Cerebellar cortex (tissue), 1 donor: ENCODE data around the gene HS3ST4.

ENCODE experiments used
- DNase-seq: peaks from one replicate; pipeline ENCODE4 v3.0.0-alpha.2; 2015; ENCODE audit warnings: low spot score

HS3ST4 gene

DNA sequence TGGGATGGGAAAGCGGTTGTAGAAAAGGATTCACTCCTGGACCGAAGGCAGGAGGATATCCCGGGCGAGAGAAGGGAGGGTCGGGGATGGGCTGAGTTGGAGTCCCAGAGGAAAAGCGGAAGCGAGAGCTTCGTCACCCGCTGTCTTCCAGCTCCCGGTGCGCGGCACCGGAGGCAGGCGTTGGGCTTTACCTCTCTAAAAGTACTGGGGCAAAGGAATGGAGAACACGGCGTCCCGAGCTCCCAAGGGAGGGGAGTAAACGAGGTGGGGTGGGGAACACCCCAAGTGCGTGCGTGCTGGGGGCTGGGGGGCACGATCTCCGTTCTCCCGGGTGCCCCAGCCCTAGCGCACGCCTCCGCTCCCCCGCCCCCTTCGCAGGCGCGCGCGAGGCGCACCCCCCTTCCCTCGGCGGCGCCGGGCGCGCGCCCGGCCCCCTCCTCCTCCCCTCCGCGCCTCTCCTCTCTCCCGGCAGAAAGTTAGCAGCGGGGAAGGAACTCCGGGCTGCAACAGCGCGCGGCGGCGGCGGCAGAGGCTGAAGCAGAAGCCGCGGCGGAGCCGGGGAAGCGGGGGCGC lies at the start of gene HS3ST4:
Gene HS3ST4 (plus strand): TSS at position 441 of the 573 bp plus-strand sequence.
- no peak for DNase-seq

DNA sequence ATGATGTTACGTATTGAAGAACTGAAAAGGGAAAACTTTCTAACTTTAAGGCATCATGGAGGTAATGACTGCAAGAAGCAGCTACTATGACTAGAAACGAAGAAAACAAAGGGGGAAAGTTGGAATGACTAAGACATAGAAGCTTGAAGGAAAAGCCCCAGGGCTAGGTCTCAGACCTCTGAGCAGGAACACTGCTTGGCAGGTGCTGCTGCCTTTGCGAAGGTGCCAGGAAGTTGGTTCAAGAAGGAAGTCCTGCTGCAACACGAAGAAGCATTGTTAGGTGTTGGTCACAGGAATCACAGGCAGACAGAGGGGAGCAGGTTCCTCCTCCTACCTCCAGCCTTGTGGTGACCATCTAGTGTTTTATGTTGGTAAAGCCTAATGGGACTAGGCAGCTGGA lies 48.1 kb upstream of the HS3ST4 start:
- DNase-seq = no peak

DNA sequence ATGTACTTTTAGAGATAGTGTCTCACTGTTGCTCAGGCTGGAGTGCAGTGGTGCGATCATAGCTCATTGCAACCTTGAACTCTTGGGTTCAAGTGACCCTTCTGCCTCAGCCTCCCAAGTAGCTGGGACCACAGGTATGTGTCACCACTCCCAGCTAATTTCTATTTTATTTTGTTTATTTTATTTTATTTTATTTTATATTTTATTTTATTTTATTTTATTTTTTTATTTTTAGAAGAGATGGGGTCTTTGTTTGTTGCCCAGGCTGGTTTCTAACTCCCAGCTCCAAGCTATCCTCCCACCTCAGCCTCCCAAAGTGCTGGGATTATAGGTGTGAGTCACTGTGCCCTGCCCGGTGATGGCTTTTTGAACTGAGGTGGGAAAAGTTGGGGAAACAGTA lies 35.1 kb upstream of the HS3ST4 start:
- DNase-seq = no peak

DNA sequence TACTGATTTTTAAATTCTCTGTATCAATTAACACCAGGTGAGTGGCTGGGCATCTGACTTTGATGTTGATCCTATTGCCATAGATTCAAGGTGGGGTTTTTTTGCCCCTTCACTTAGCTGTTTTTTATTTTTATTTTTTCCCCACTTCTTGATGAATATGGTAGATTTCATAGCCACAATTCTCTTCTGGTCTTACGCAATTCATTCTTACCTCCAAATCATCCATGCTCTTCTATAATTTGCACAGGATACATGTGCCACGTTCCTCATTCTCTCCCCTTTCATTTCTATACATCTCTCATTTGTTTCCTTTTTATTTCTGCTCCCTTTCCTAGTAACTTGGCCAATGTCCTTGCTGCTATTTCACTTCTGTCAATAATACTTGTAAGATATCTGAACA lies 14.9 kb upstream of the HS3ST4 start:
- no peak for DNase-seq

DNA sequence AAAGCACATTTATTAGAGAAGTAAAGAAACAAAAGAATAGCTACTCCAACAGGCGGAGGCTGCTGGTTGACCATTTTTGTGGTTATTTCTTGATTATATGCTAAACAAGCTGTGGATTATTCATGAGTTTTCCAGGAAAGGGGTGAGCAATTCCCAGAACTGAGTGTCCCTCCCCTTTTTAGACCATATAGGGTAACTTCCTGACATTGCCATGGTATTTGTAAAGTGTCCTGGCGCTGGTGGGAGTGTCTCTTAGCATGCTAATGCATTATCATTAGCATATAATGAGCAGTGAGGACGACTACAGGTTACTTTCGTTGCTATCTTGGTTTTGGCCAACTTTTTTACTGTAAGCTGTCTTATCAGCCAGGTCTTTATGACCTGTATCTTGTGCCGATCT lies 12.2 kb upstream of the HS3ST4 start:
- no peak for DNase-seq

DNA sequence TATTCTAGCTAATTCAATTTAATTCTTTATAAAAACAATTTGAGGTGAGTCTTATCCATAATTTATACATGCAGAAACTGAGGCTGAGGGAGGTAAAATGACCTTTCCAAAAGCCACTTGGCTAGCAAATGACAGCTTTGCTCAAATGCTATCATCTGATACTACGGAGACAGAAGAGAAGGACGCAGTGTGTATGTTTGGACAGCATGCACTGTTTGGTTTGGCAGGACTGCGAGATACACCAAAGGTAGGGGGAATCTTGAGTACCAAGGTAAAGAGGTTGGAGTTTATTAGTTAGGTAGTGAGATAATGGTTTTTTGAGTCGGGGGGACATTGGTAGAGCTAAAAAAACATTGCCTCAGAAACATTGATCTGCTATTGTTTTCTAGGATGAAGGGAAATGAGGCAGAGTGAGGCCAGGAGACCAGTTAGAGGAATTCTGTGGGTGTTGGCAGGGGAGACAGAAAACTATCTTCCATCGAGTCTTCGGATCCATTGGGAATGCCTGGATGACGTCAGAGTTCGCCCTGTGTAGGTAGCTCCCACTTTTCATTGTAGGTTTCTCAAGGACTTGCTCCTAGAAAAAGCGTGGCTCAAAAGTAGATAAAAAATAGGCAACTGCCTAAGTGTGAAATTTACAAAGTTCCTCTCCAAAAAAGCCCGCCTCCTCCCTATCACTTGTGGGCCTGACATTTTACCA lies 2.5 kb upstream of the HS3ST4 start:
- no peak for DNase-seq

DNA sequence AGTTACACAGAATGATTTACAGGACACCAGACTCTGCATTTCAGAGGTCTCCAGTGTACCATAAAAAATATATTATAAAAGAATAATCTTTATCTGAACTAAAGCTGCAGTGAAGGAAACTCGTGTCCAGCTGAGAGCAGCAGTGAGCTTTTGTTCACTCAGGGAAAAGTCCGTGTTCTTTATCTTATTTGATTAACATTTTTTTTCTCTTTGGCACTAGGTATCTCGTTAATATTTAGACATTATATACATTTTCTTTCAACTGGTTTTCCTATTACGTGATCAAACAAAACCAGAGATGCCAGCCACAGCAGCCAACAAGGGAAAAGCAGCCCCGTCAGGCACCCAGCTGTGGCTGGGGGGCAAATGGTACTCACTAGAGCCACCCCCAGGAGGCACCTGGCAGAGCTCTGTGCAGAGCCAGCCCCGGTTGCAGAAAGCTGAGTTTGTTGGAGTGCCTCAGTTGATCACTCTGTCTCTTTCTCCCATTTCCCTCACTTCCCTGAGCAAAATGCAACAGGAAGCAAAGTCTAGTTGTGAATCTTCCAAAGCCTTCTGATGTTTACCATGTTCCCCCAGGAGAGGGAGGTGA lies 1.1 kb upstream of the HS3ST4 start:
- no peak for DNase-seq

DNA sequence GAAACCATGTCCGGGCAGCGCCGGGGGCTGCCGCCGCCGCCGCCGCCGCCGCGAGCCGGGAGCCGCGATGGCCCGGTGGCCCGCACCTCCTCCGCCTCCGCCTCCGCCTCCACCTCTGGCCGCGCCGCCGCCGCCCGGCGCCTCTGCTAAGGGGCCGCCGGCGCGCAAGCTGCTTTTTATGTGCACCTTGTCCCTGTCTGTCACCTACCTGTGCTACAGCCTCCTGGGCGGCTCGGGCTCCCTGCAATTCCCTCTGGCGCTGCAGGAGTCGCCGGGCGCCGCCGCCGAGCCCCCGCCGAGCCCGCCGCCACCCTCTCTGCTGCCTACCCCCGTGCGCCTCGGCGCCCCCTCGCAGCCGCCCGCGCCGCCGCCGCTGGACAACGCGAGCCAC lies 587 bp downstream of the HS3ST4 start:
- DNase-seq = no peak

DNA sequence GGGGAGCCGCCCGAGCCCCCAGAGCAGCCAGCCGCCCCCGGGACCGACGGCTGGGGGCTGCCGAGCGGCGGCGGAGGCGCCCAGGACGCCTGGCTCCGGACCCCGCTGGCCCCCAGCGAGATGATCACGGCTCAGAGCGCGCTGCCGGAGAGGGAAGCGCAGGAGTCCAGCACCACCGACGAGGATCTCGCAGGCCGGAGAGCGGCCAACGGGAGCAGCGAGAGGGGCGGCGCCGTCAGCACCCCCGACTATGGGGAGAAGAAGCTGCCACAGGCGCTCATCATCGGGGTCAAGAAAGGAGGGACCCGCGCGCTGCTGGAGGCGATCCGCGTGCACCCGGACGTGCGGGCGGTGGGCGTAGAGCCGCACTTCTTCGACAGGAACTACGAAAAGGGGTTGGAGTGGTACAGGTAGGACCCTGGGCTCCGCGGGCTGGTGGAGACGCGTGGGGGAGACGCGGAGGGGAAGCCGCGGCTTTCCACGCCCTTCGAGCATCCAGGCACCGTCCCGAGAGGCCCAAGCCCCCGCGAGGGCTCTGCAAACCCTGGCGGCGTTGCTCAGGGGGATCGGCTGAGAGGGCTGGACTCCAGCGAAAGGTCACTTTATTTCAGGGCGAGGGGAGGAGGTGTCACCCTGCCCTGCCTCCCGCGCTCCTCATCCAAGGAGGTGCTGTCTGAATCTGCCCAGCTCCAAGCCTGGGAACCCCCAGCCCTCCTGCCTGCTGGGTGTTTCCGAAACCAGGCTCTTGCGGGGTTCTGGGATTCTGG lies 1.2 kb downstream of the HS3ST4 start:
- DNase-seq = no peak

DNA sequence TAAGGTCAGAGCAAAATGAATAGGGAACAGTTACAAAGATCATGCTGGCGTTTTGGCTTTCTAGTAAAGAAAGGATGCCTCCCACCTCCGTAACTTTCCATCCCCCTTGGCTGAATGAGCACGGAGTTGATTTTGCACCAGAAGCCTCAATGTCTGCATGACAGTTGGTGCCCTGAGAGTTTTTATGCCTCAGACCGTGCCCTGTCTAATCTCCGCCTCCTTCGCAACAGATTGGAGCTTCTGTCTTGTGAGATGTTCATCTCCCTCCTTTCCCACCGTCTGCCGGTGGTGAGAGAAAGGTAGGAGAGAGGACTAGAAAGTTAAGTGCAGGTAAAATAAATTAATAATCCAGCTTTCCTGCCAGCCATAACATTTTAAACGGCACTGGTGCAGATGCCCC lies 1.9 kb downstream of the HS3ST4 start:
- DNase-seq = no peak

DNA sequence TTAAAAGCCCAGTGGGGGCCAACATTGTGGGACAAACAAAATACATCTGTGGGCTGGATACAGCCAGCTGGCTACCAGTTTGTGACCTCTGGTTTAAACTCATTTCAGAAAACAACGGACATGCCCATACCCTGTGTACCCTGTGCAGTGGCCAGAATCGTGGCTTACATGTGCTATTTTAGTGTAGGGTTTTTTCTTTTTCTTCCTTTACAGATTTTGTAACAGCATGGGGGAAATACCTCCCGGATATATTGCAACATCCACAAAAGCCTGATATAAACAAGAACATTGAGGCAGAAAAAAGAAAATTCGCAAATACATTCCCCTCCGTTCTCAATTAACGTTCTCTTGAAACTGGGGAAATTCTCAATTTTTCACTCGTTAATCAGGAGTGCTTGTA lies 7.3 kb downstream of the HS3ST4 start:
- no peak for DNase-seq

DNA sequence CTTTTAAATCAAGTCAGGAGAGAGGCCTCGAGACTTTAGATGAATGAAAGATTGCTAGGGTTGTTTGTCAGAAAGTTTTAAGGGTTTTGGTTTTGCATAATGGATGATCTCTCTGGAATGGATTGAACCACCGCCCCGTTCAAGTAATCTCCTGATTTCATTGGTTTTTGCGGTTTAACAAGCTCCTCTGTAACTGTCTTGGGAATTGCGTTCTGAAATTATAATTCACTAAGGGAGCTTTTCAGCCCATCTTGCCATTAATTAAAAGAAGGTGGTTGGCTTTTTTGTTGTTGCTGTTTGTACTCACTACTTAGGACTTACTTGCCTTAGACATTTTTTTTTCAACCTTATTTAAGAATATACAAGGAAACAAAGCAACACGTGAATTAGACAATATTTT lies 8.8 kb downstream of the HS3ST4 start:
- no peak for DNase-seq

DNA sequence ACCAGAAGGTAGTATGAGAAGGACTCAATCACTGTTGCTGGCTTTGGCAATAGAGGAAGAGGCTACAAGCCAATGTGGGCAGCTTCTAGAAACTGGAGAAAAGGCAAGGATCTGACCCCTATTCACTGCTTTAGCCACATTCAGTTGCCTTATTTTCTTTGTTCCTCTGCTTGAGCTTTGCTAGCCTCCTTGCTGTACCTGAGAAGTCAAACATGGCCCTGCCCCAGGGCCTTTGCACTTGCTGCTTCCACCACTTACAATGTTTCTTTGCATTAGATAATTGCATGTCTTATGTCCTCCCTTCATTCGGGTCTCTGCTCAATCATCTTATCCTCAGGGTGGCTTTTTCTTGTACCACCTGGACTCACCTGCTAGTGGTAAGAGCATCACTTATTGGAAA lies 15.8 kb downstream of the HS3ST4 start:
- no peak for DNase-seq

DNA sequence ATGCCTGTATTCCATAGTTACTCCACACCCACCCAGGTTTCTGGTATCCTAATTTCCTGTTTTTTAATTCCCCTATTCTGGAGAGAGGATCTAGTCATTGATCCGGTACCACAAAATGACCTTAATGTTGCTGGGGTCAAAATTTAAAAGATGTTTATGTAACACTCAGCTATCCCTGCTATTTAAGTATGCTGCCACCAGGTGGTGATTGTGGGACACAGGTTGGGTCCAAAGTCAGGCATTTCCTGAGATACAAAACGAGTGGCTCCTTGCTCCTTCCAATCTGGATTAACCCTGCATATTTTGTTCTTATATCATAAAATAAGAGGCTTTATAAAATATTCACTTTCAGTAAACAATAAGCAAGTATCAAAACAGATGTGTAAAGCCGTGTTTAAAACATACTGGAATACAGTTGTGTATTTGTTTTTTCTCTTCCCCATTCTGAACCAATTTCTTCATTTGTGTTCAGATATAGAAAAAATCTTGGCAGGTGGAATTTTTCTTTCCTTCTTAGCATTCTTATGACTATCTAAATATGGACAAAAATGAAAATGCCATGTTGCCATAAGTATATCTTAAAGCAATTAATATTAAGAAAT lies 16.3 kb downstream of the HS3ST4 start:
- DNase-seq = peak; percentile 14

DNA sequence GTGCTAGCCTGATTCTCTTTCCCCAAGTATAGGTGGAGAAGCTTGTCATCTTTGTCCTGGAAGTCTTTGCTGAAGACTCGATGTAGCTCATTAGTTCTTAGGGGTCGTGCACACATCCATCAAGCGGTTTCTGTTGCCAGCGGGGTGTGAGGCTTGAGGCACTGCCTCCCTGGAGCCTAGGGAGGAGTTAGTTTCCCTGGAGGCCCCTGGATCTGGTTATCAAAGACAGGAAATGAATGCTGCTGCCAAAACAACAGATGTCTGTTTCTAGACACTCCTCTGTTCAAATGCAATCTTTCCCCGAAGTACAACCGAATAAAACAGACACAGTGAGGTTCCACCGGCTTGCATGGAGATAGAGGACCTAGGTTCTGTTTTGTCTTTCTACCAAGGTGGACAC lies 17.5 kb downstream of the HS3ST4 start:
- no peak for DNase-seq

DNA sequence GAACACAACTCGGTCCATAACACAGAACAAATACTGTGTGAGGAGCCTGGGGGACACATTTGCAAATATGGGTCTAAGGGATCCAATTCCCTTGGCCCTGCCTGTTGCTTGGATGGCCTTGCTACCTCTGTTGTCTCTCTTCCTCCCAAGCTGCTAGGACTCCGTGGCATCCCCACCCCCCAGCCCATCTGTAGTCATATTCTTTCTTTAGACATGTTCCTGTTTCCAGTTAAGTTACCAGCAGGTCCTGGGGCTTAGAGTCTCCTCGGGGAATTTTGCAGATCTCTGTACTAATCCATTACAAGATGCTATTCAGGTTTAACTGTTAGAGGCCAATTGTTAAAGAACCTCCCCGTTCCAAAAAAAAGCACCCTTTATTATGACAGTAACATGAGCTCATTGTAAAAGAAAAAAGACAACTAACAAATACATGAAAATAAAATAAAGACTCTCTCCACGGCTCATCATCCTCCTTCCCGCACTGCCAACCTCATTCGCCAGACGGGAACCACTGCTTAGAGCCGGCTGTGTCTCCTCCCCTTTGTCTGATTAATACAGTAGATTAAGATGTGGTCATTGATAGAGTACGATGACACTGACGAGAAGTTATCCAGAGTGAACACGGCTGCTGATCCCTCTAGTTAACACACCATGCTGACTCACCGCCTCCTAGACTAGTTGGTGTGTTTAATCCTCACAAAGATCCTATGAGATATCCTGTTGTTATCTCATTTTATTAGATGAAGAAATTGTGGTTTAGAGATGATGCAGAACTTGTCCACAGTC lies 22.2 kb downstream of the HS3ST4 start:
- DNase-seq = no peak

DNA sequence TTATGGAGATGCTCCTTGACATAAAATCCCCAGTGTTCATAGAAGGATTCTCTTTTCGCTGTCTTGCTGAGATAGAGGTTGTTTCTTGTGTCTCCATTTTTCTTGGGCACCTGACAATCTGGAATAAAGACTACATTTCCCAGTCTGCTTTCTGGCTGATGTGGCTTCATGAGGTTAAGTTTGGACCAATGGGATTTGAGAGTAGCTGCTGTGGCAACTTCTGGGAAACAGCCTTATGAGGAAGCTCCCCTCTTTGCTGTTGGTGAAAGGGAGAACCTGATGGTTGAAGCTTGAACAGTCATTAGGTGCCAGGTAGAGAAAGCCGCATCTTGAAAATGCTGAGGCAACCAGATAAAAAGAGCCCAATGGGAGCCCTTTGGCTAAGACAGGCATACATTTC lies 24.4 kb downstream of the HS3ST4 start:
- DNase-seq = no peak

DNA sequence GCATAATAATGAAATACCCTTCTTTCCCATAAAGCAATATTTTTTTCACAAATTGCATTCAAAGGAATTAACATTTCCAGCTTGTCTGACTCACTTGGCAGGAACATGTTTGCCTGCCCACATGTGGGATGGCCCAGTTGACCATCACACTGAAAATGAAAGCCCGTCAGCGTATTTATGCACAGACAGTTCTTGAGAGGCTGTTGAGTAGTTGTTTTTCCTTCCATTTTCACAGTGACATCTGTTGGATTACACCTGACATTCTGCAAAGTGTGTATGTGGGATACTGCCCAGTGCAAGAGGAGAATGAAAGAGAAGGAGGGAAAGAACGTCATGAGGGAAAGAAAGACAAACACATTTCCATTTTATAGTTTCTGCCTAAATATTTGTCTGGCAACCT lies 29.7 kb downstream of the HS3ST4 start:
- DNase-seq = no peak

DNA sequence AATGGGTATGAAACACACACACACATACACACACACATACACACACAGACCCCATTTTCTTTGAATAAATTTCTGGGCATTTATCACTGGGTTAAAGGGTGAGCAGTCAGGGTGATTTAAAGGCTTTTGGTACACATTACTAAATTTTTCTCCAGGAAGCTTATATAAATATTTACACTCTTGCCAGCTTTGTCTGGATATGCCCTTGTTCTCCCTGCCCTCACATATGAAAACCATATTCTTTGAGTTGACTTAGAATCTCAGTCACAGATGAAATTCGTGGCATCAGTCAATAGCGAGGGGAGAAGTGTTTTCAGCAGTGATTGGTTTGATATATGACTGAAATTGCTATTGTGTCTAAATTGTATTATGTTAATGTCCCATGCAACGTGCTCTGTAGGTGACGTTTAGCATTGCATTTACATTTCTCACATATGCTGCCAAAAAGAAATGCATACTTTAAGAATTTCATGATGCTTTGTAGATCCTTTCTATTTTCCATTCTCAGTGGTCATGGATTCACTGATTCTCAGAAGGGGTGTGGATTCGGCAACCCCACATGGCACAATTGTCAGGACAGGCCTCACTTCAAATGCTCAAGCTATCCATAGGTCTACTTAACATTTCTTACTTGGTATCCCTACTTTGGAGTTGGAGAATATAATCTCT lies 34.8 kb downstream of the HS3ST4 start:
- DNase-seq = no peak

DNA sequence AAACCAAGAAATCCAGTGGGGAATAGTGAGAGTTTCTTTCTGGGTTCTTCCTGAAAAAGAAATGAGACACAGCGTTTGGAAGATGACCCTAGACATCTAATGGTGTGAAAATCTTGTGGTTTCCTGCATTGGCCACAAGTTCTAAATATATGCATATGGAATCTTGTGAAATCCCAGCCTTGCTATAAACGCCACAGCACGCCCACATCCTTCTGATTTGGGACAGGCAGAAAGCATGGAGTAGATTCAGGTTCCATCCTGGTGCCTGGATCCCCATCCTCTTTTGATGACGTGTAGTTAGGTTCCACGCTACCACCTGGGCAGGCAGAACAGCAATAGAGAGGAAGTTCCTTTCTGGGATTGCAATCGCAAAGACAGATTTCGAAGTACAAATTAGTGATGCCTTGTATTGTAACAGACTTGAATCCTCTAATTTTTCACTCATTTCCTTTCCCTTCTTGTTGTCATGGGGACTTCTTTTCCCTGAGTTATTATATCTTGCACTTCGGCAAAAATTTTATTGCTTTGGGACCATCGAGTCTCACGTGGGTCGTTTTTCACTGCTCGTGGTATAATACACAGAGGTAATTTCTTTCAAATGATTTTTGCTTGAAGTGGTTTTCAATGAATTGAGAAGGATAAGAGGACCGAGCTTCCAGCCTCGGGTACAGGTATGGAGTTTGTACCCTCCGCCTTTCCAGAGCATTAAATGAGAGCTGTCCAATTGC lies 37.6 kb downstream of the HS3ST4 start:
- DNase-seq = no peak

DNA sequence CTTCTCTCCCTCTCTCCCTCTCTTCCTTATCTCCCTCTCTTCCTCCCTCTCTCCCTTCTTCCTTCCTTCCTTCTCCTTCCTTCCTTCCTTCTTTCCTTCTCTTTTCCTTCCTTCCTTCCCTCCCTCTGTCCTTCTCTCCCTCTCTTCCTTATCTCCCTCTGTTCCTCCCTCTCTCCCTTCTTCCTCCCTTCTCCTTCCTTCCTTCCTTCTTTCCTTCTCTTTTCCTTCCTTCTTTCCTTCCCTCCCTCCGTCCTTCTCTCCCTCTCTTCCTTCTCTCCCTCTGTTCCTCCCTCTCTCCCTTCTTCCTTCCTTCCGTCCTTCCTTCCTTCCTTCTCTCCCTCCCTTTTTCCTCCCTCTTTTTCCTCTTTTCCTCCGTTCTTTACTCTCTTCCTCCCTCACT lies 38.6 kb downstream of the HS3ST4 start:
- no peak for DNase-seq
